Endodermal cell (in vitro differentiated cells): ENCODE results near the gene SFXN5. TPM values are rescaled to one million over a fixed set of nuclear protein-coding genes. Genes with fewer than 3 reads are reported as not detected.

Source experiments
- DNase-seq: peaks from one replicate; pipeline ENCODE4 v3.0.0-alpha.2; 2017
- H3K27ac ChIP-seq: 2 replicates; pipeline ENCODE4 v1.5.1; 2013; ENCODE audit warnings: mild to moderate bottlenecking, low read depth, low read length, moderate library complexity
- H3K27me3 ChIP-seq: 2 replicates; pipeline ENCODE4 v1.6.1; 2013; ENCODE audit warnings: mild to moderate bottlenecking, low read length, moderate library complexity; ENCODE audit not compliant: insufficient read depth, control insufficient read depth, poor library complexity, severe bottlenecking
- H3K36me3 ChIP-seq: 2 replicates; pipeline ENCODE4 v1.7.0; 2013; ENCODE audit warnings: mild to moderate bottlenecking, low read length, moderate library complexity; ENCODE audit not compliant: control insufficient read depth, insufficient read depth
- H3K4me1 ChIP-seq: one replicate; pipeline ENCODE4 v1.7.0; 2013; ENCODE audit warnings: low read length; ENCODE audit not compliant: control insufficient read depth, insufficient read depth
- H3K4me3 ChIP-seq: 2 replicates; pipeline ENCODE4 v1.5.1; 2013; ENCODE audit warnings: mild to moderate bottlenecking, low read length, moderate library complexity
- H3K9ac ChIP-seq: 2 replicates; pipeline ENCODE4 v1.6.1; 2013; ENCODE audit warnings: mild to moderate bottlenecking, low read length, moderate library complexity; ENCODE audit not compliant: poor library complexity, severe bottlenecking; ENCODE audit errors: extremely low read depth
- H3K9me3 ChIP-seq: 2 replicates; pipeline ENCODE4 v1.6.1; 2013; ENCODE audit warnings: mild to moderate bottlenecking, low read length, moderate library complexity; ENCODE audit not compliant: control insufficient read depth
- H3K27ac Mint-ChIP-seq: 2 replicates; pipeline ENCODE4 v1.8.0; 2020; ENCODE audit warnings: mixed read lengths
- H3K27me3 Mint-ChIP-seq: 2 replicates; pipeline ENCODE4 v1.8.0; 2021; ENCODE audit warnings: mild to moderate bottlenecking, mixed read lengths; ENCODE audit not compliant: insufficient read depth
- H3K36me3 Mint-ChIP-seq: 2 replicates; pipeline ENCODE4 v1.8.0; 2020; ENCODE audit warnings: low read depth, mixed read lengths
- H3K4me1 Mint-ChIP-seq: 2 replicates; pipeline ENCODE4 v1.8.0; 2020; ENCODE audit warnings: mixed read lengths
- H3K4me3 Mint-ChIP-seq: 2 replicates; pipeline ENCODE4 v1.8.0; 2020; ENCODE audit warnings: mild to moderate bottlenecking, moderate library complexity, mixed read lengths
- H3K9me3 Mint-ChIP-seq: 2 replicates; pipeline ENCODE4 v1.8.0; 2020; ENCODE audit warnings: mild to moderate bottlenecking, mixed read lengths
- CTCF ChIP-seq: fragments of 200-600 bp; sonication (generic); conservative IDR thresholded peaks from 2 replicates; pipeline ENCODE4 v1.5.0; 2021; ENCODE audit warnings: antibody characterized with exemption, mild to moderate bottlenecking
- WGBS, 2 experiments: methylation state at CpG; one replicate each; pipeline versions ENCODE4 v1.1.5 to v1.1.7; 2013; ENCODE audit warnings: missing lambda C conversion rate in 2 of 2, mixed read lengths in 1 of 2; ENCODE audit not compliant: insufficient coverage in 1 of 2, insufficient read length in 1 of 2; 5-methylcytosine and 5-hydroxymethylcytosine counted together
- total RNA-seq, 2 donors: library from RNA; stranded (reverse); fragmentation: NEBNext Ultra II Directional in 1 of 2; extraction: Animal tissue kit (Norgen Biotek cat#: 25700) in 1 of 2; gene quantifications; 2 replicates in 1 of 2; 3 replicates in 1 of 2; pipeline ENCODE4 v1.2.1, GENCODE V29; 2021

SFXN5 gene
- total RNA-seq, 2 donors from 2014 or later, result 30.7 to 32.8 TPM

GRCh38 chr2:72953976-72954375 is 117.5 kb downstream of the SFXN5 start:
- no peak overlapping the region for H3K4me3 ChIP-seq
- H3K27me3 ChIP-seq, result no peaks in the 10 kb centered on the region
- H3K4me1 ChIP-seq, result no peaks in the 10 kb centered on the region
- peaks cover 21% of the 10 kb centered on the region for H3K4me1 Mint-ChIP-seq
- no peak overlapping the region for H3K27ac ChIP-seq
- no peaks in the 10 kb centered on the region for H3K9me3 ChIP-seq
- no peak overlapping the region for H3K4me3 Mint-ChIP-seq
- no peaks in the 10 kb centered on the region for H3K36me3 ChIP-seq
- H3K27me3 Mint-ChIP-seq, result no peaks in the 10 kb centered on the region
- DNase-seq, result no peak
- no peaks in the 10 kb centered on the region for H3K9me3 Mint-ChIP-seq
- no peak overlapping the region for H3K27ac Mint-ChIP-seq
- no peak for TF ChIP-seq CTCF
- 92% methylated on average over 4 of the region's 4 CpGs; no CpG with 5 or more reads in 1 of the 2 experiments for WGBS, 2 experiments
- peaks cover 4% of the 10 kb centered on the region for H3K36me3 Mint-ChIP-seq
- no peak overlapping the region for H3K9ac ChIP-seq

DNA sequence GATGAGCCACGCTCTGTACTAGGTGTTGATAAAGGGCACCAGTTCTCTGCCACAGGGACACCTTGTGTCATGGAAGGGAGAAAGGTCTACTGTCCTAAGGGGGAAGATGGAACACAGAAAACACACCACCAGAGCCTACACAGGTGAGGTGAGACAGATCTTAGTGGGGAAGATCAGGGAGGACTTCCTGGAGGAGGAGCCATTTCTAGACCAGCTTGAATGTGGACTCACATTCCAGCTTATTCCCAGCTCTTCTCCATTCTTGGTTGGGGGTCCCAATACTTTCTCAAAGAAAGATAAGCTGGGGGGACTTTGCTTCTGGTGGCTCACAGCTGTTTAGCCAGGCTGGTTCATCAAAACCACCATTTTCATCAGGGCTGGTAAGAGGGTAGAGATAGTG is 118.0 kb downstream of the SFXN5 start:
- Histone ChIP-seq H3K27ac (no peak overlapping the region), H3K4me3 (no peak overlapping the region), H3K9ac (no peak overlapping the region), H3K27me3 (no peaks in the 10 kb centered on the region), H3K9me3 (no peaks in the 10 kb centered on the region), H3K4me1 (no peaks in the 10 kb centered on the region), H3K36me3 (no peaks in the 10 kb centered on the region)
- 93% methylated on average over 1 of the region's 1 CpG; no CpG with 5 or more reads in 1 of the 2 experiments for WGBS, 2 experiments
- H3K4me1 Mint-ChIP-seq, result peaks cover 21% of the 10 kb centered on the region
- no peaks in the 10 kb centered on the region for H3K27me3 Mint-ChIP-seq
- DNase-seq, result no peak
- H3K4me3 Mint-ChIP-seq, result no peak overlapping the region
- H3K36me3 Mint-ChIP-seq, result peaks cover 4% of the 10 kb centered on the region
- no peaks in the 10 kb centered on the region for H3K9me3 Mint-ChIP-seq
- H3K27ac Mint-ChIP-seq, result no peak overlapping the region
- TF ChIP-seq CTCF, result no peak

GRCh38 chr2:72952961-72953360 is 118.6 kb downstream of the SFXN5 start:
- Histone ChIP-seq H3K9me3 (no peaks in the 10 kb centered on the region), H3K27ac (no peak overlapping the region), H3K36me3 (no peaks in the 10 kb centered on the region), H3K27me3 (no peaks in the 10 kb centered on the region), H3K4me3 (no peak overlapping the region), H3K9ac (no peak overlapping the region), H3K4me1 (no peaks in the 10 kb centered on the region)
- peaks cover 4% of the 10 kb centered on the region for H3K36me3 Mint-ChIP-seq
- H3K27ac Mint-ChIP-seq, result no peak overlapping the region
- H3K4me1 Mint-ChIP-seq, result peaks cover 21% of the 10 kb centered on the region
- TF ChIP-seq CTCF, result no peak
- 84 to 96% methylated on average over 8 to 14 of the region's 14 CpGs for WGBS, 2 experiments
- H3K4me3 Mint-ChIP-seq, result no peak overlapping the region
- no peak for DNase-seq
- H3K27me3 Mint-ChIP-seq, result no peaks in the 10 kb centered on the region
- H3K9me3 Mint-ChIP-seq, result no peaks in the 10 kb centered on the region
